H1 (cell line): ENCODE results near the gene ADCK1. TPM values are rescaled to one million over a fixed set of nuclear protein-coding genes. Genes with fewer than 3 reads are reported as not detected.

Experiments used
- CREB1 ChIP-seq: IDR thresholded peaks from 2 replicates; pipeline ENCODE4 v1.6.1; 2012; ENCODE audit warnings: inconsistent platforms
- FOSL1 ChIP-seq: IDR thresholded peaks from 2 replicates; pipeline ENCODE4 v1.6.1; 2011; ENCODE audit warnings: mild to moderate bottlenecking, low read depth, low read length, moderate library complexity; ENCODE audit not compliant: insufficient read depth
- RAD21 ChIP-seq, 2 experiments: IDR thresholded peaks in 1 of 2; conservative IDR thresholded peaks in 1 of 2; 2 replicates each; pipeline ENCODE4 v1.6.1; 2011; ENCODE audit warnings: low read depth in 2 of 2, low read length in 2 of 2, improper control_type of control experiment in 1 of 2, inconsistent platforms in 1 of 2, mild to moderate bottlenecking in 1 of 2, moderate library complexity in 1 of 2
- SIRT6 ChIP-seq: IDR thresholded peaks from one replicate; pipeline ENCODE4 v1.7.1; 2012; ENCODE audit warnings: low read length, inconsistent platforms
- TBP ChIP-seq: IDR thresholded peaks from 2 replicates; pipeline ENCODE4 v1.6.1; 2011; ENCODE audit warnings: low read depth, low read length, improper control_type of control experiment
- polyA plus RNA-seq, 7 experiments: library from polyadenylated mRNA; depleted of rRNA in 3 of 7; stranded (reverse) in 5 of 7; unstranded in 2 of 7; fragments of >200 nt in 5 of 7; fragments of 200-250 nt in 2 of 7; gene quantifications; 1 replicate in 5 of 7; 2 replicates in 1 of 7; 4 replicates in 1 of 7; pipeline versions ENCODE4 v1.2.1 to v1.2.3, GENCODE V29; 2011 to 2013; ENCODE audit warnings: missing spikeins in 2 of 7, mixed read lengths in 2 of 7
- total RNA-seq: library from RNA; stranded (reverse); fragmentation: NEBNext Ultra II Directional; extraction: Animal tissue kit (Norgen Biotek cat#: 25700); gene quantifications from 2 replicates; pipeline ENCODE4 v1.2.1, GENCODE V29; 2021

ADCK1 gene
- total and polyA plus RNA-seq, 2 of the 8 experiments (the other 6 are each of a cell fraction or from before 2014, with no cell fraction given), result 11.0 to 16.8 TPM

- TF ChIP-seq RAD21 (IDR thresholded peaks at IDR 0.05 in 1 of 2, conservative IDR thresholded peaks at IDR 0.05 in 1 of 2; ENCODE audit: low read depth in 2 of 2, low read length in 2 of 2), result no peak
- TF ChIP-seq TBP, result no peak
- TF ChIP-seq SIRT6, result no peak
- no peak for TF ChIP-seq CREB1
- TF ChIP-seq FOSL1, result no peak
- TF ChIP-seq, all 59 proteins: peak for 0
Measured at GRCh38 chr14:77897374-77897773, 97.5 kb downstream of the ADCK1 start (continued).
